IPS-11a (cell line): Measurements from ENCODE around the gene PIGO.
A peak's percentile ranks its signal among the peaks of the same experiment; 100 is the strongest.

Source experiments
- H3K4me3 ChIP-seq: one replicate; pipeline ENCODE4 v1.5.1; 2013; ENCODE audit warnings: low read depth, low read length, control low read depth

Gene PIGO

DNA sequence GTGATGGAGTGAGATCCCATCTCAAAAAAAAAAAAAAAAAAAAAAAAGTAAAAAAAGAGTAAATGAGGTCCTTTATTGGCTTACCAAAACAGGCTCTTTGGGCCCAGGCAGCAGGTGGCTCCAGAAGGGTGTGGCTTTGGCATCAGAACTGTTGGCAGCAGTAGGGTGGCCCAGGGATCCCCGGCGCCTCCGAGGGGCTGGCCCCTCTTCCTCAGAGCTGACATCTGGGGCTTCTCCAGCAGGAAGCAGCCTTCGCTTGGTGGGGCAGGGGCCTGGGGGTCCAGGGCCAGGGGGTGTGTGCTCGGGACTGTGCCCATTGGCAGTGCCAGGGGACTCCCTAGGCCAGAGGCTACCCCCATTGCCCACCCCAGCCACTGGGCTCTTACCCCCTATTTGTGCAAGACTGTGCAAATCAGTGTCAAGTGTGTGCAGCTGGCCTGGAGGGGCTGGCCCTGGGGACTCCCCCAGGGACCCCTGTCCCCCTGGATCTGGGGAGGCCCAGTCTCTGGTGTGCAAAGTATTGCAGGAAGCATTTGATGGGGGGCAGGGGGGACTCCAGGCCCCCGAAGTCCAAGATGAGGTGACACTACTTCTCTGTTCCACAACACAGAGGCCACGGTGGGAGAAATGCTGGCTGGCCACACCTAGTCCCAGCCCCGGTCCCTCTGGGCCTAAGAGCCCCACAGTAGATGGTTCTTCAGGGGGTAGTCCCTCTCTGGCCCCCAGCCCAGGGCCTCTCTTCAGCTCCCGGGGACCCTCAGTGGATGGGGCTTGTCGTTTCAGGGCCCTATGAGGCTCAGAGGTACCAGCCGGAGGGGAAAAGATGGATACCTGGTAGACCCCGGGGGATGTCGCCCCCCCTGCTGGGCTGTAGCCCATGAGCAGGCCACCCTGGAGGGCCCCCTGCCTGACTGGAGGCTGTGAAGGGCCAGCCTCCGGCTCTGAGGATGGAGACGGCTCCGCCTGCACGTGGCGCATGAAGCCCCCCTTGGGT is 11.2 kb upstream of the PIGO start:
- no peak overlapping the region for H3K4me3 ChIP-seq

DNA sequence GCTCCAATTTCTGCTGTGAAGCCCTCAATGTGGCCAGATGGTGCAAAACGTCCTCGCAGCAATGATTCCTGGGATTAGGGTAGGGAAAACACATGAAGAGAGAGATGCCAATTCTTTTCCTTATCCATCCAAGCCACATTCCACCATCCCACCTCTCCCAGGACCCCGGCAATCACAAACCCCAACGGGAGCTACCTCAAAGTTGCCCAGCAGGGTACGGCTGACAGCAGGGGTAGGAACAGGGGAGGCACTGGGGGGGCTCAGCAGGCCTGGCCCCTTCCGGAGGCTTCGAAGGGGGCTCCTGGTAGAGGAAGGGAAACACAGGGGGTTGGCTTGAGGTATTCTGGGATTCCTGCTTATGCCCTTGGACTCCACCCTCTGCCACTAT is 9.9 kb upstream of the PIGO start:
- no peak overlapping the region for H3K4me3 ChIP-seq

DNA sequence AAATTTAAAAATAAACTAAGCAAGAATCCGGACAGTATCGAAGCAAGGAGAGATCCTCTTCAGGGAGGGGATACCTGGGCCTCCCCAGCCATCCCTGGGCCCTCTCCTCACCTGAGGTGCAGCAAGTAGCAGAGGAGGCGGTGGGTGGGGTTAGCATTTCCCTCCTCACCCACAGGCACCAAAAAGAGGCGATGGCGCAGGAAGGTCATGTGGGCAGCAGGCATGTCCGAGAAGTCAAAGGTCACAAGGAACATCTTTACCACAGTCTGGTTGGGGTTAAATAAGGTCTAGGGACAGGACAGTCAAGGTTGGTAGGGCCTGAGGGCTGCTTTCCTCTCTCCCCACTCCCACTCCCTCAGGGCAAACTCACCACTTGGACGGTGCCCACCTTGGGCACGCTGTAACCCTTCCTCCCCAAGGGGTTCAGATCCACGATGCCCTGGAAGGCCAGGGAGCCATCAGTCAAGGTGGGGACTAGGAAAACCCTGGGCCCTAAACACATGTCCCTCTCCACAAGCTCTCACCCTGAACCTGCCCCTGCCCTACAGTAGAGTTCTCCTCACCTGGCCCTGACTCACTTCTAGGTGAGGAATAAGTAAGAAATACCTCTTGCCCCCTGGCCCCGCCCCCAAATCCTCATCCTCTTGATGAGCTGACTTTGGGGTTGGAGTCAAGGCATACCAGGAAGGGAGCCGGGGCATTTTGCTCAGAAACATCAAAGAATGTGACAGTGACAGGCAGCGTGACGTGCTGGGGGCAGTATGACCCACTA is 9.4 kb upstream of the PIGO start:
- H3K4me3 ChIP-seq: no peak overlapping the region

DNA sequence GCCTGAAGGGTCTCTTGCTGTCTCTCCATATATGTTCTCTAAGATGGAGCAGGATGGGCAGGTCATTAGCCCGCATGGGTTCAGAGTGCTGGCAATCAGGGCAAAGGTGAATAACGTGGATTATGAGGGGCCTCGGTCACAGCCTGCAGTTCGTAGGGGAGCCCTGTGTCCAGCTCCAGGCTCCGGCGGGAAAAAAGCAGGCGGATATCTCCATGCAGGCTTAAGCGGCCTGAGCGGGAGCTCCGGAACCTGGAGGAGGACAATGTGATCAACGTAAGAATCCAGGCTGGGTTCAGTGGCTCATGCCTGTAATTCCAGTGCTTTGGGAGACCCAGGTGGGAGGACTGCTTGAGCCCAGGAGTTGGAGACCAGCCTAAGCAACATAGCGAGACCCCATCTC is 8.7 kb upstream of the PIGO start:
- H3K4me3 ChIP-seq: no peak overlapping the region

DNA sequence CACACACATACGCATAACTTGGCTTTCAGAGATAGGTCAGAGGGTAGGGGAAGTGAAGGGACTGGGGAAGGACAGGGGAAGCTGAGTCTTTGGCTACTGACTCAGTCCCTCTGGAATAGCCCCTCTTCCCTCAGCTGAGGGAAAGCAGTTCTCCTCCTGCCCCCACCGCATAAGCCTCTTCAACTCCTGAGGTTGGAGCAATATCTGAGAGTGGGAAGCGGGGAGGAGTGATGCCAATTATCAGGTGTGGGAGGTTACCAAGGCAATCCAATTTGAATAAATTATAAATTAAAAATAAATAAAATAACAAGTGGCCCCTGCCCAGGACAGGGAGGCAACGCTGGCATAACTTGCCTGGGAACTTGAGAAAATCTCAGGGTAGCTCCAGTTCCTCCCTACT is 8.2 kb upstream of the PIGO start:
- no peak overlapping the region for H3K4me3 ChIP-seq

DNA sequence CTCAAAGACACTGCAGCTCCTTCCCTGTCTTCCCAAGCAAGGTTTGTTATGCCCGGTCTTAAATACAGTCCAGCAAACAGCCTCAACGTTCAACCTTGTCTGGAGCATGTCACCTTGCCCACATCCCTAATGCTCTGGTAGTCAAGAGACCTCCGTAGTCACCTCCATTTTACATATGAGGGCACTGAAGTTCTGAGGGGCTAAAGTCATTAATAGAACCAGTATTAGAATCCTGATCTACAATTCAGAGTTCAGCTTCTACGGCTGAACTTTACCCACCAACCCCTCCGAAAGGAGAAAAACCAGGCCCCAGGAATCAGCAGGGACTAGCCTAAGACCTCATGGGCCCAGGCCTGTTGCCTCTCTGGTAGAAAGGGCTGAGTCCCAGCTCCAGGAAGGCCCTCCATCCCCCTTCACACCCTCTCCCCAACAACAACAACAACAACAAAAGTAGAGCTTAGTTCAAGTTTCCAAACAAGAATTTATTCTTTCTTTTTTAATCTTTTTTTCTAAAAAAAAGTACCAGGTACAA is 7.3 kb upstream of the PIGO start:
- peak overlapping the region; percentile 94 for H3K4me3 ChIP-seq

DNA sequence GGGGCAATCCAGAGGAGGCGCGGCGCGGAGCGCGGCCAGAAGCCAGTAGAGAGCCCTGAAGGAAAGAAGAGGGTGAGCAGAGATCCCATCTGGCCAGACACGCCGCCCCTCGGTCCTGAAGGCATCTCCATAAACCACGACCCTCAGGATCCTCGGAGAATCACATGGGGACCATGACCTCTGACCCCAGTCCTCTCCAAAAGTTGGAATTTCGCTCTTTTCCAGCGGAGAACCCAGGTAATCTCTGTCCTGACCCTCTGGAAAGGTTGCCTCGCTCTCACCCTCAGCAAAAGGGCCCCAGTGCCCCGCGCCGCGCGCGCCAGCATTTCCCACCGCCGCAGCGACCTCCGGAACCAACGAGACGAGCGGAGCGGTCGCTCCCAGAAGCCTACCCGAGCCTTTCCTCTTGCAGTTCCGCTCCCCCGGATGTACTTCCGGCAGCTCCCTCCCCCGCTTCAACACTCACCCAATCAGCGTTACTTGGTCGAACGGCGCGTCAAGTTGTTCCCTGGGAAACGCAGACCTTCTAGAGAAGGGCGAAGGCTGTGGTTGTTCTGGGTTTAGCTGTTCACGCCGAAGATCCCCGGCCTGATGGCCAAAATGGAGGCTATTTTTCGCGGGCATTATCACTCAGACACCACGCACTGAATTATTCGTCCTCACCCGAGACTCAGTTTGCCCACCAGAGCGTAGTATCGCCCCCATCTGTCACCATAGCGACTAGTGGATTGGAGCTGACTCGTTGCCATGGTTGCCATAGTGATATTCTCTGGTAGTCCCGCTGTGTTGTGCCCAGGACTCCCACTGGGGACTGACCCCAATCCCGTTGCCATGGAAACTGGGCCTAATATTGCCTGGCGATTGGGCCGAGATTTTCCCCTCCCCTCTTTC is 6.6 kb upstream of the PIGO start, which contains the start of gene STOML2:
STOML2 (minus strand) TSS at position 363 of the 891 bp plus-strand sequence; CDS start at position 326, 37 bp downstream.
- H3K4me3 ChIP-seq: peak within 1 kb of the TSS; percentile 94

DNA sequence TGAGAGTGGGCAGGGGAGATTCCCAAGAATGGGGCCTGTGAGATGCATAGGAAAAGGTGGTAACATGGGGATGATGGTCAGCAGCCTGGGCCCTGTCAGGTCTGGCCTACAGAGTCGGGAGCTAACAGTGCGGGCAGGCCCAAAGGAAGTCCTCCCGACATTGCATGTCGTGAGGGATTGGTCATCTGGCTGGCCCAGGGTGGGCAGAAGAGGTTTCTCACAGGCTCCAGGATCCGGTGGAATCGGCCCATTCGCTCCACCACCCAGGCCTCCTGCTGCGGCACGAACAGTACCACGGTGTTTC is 6.0 kb upstream of the PIGO start:
- peak overlapping the region; percentile 94 for H3K4me3 ChIP-seq

DNA sequence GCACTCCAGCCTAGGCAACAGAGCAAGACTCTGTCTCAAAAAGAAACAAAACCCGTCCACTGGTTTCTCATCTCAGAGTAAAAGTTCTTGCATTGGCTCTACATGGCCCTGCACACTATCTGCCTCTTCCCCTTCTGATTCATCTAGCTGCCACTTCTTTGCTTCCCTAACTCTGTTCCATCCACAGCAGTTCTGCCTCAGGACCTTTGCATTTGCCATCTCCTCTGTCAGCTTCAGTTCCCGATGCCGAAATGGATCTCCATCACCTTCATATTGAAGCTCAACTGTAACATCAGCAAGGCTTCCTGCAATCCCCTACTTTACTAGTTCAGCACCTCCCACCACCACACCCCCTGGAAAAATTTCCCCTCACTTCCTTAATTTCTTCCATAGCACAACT is 1.2 kb upstream of the PIGO start:
- H3K4me3 ChIP-seq: no peak overlapping the region

DNA sequence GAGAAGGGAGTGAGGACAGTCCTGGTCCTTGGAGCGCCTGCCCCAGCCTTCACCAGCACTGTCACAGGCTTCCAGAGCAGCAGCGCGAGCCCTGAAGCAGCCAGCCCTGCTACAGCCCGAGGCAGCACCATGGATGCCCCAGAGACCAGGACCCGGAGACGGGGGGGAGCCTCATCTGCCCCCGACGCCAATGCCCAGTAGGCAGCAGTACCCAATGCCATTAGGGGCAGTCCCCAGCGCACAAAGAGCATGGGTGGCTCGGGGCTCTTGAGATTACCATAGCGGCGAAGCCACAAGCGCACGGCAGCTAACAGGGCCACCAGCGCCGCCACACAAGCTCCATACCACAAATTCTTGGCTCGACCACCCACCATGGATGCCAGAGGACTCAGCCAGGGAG is 4.9 kb downstream of the PIGO start:
- H3K4me3 ChIP-seq: no peak overlapping the region

DNA sequence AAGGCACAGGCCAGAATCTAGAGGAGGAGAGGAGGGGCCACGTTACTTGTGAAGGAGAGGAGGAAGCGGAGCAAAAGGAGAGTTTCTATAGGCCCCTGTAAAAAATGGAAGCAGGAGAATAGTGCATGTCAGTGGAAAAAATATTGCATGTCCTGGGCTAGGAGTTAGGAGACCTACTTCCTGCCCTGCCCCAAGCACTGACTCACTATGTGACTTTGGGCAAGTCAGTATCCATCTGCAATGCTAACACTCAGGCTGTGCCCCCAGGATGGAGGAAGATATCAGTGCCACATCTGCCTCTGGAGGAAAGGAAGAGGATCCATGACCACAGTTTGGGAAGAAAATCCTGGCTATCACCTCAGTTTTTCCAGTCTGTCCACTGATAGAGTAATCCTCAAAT is 7.0 kb downstream of the PIGO start:
- H3K4me3 ChIP-seq: no peak overlapping the region

DNA sequence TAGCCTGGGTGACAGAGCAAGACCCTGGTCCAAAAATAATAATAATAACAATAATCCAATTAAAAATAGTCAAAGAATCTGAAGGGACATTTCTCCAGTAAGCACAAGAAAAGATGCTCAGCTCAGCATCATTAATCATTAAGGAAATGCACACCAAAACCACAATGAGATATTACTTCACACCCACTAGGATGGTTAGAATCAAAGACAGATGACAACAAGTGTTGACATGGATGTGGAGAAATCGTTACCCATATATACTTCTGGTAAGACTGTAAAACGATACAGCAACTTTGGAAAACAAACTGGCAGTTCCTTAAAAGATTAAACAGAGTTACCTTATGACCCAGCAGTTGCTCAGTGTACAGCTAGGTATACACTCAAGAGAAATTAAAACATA is 11.3 kb downstream of the PIGO start:
- no peak overlapping the region for H3K4me3 ChIP-seq

DNA sequence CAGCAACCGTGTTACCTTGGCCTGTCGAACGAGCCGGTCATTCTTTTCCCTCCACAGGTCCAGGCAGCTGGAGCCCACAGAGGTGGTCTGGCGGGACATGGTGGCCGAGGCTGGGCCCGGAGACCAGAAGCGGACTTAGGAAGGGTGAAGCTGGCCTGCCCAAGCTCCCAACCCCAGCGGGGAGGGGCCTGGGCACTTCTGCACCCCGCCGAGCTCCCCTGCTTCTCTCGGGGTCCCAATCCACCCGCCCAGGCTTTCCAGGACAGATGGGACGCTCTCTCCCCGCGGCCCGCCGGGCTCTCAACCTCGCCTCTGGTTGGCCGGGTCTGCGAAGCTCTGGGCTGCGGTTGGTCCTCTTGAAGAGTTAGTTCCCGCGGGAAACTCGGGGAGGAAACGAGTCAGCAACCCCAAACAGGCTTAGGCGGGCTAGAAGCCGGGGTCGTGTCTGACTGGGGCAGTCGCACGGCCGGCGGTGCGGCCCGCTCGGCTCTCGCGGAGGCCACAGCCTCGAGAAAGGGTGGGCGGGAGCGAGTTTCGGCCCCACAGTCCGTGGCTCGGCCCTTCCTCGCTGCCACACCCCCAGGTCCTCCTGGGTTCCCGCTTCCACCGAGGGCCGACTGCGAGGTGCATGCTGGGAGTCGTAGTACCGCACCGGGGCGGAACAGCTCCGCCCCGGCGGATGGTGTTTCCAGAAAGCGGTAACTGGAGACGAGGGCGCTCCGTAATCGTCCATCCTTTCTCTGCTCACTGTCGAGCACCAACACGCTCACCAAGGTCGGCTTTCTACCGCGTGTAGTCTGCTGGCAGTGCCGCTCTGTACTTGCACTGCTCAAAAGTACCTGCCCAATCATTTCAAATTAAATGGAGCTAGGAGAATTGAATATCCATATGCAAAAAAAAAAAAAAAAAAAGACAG is 16.7 kb downstream of the PIGO start, which contains the start of gene FANCG:
FANCG (minus strand) TSS at position 517 of the 916 bp plus-strand sequence; CDS start at position 99, 418 bp downstream.
- H3K4me3 ChIP-seq: peak within 1 kb of the TSS; percentile 86

DNA sequence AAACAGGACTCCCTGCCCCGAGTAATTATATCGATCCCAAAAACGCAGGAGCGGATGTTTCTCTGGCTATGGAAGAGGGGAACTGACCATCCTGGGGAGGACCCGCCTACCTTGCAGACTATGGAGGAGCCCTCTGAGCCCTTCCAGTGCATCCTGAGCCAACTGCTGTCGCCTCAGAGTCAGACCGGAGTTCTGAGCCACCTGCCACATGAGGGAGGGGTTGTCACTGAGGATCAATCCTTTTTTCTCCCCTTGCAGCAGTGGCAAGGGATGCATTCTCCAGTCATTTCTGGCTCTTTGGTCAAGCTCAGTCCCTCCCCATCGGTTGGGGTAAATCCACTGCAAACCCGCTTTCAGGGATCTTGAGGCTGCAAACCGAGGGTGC is 17.4 kb downstream of the PIGO start:
- peak overlapping the region; percentile 86 for H3K4me3 ChIP-seq

DNA sequence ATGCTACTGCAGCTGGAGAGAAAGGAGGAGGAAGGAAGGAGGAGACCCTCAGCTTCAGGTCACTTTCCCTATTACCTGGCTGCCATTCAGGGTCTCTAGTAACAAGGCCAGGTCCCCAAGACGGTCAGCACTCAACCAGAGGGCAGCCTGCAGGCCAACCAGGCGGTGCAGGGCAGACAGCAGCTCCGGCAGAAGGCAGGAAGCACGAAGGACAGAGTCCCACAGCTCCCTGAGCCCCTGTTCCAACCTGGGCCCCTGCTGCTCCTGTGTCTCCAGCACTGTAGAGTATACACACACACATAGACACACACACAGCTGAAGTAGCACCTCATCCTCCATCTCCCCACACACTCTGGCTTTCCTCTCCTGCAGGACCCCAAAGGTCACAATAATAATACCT is 18.3 kb downstream of the PIGO start:
- no peak overlapping the region for H3K4me3 ChIP-seq

DNA sequence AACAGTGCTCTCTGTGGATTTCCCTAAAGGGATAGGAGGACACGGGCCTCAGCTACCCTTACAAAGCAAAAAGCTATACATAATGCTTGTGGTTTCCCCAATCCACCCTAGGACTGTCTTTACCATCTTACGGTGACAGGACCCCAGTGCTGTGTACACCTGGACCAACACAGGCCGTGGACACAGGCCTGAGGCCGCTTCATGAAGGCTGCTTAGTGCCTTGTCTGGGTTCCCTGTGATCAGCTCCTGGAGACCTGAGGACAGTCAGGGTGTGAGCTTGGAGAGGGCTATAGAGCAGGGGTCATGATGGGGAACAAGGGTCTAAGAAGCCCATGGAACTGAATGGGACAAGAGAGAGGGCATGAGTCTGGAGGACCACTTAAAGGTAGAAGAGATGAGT is 19.5 kb downstream of the PIGO start:
- H3K4me3 ChIP-seq: no peak overlapping the region

DNA sequence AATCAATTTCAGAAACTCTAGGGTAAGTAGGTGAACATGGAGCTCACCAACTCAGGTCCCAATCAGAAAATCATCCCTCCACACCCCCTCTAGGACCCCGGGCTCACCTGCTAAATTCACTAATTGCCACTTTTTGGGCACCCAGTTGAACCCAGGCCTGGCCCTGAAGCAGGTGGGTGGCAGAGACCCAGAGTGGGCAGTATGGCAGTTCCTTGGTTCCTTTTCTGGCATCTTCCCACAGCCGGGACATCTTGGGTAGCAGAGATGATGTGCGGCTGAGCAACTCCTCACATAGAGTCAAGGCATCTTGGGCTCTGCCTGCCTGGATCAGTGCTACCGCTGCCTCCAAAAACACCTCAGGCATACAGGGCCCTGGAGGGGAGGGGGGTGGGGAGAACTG is 21.0 kb downstream of the PIGO start:
- no peak overlapping the region for H3K4me3 ChIP-seq

DNA sequence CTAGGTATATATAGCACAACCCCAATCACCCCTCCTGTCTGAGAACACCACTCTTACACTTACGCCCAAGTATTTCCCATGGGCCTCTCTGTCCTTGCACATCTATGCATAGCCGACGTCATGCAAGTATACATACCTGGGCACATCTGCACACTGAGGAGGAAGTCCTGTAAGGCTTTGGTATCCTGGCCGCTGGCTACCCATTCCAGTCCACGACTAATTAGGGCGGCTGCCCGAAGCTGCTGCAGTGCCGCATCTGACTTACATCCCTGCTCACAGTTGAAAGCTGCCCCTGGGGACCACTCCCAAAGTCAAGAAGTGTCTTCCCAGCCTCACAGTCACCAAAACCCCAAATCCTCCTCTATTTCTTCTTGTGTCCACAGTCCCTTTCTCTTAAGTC is 21.6 kb downstream of the PIGO start:
- H3K4me3 ChIP-seq: no peak overlapping the region

DNA sequence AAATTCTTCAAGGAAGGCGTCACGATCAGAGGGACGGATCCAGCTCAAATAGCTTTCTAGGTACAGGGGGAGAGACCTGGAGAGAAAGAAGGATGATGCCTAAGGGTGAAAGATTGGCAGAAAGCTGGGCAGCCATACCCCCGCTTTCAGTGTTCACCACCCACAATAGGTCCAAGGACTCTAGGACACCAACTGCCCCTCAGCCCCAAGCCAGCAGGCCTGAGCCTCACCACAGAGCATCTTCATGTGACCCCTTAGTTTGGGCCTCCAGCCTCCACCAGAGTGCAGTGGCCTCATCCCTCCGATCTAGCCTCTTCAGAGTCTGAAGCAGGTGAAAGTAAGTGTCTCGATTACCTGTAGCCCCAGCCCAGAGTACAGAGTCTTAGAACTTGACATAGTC is 22.2 kb downstream of the PIGO start:
- H3K4me3 ChIP-seq: no peak overlapping the region

DNA sequence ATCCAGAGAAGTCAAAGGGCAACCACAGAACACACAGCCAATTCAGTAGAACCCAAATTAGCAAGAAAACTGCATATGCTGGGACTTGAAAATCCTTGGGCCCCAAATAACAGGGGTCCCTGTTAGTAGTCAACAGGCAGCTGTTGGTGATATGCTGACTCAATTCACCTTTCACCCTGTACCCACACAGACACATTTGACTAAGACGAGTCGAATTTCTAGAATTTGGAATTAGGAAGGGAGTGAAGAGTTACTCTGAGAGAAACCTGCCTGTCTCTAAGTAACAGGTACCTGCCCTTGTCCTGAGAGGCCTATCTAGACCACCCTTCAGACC is 23.1 kb downstream of the PIGO start:
- no peak overlapping the region for H3K4me3 ChIP-seq
